HepG2 (cell line): Measurements from ENCODE around the gene HDAC5. TPM values are rescaled to one million over a fixed set of nuclear protein-coding genes. Genes with fewer than 3 reads are reported as not detected.

Source experiments
- AGO1 ChIP-seq: fragments of 200-400 bp; formaldehyde crosslinking; IDR thresholded peaks from 2 replicates; pipeline ENCODE4 v1.6.1; 2017; ENCODE audit warnings: mild to moderate bottlenecking, low read depth, low read length, moderate library complexity; ENCODE audit not compliant: poor library complexity, severe bottlenecking
- ATF7 ChIP-seq, 2 experiments: fragments of 450-650 bp in 1 of 2; sonication (generic) in 1 of 2; formaldehyde crosslinking in 1 of 2; IDR thresholded peaks; 2 replicates each; pipeline versions ENCODE4 v1.4.0 to v1.6.1; 2016 to 2020; ENCODE audit warnings: antibody characterized with exemption in 1 of 2, mild to moderate bottlenecking in 1 of 2, missing genetic modification reagents in 1 of 2
- KAT8 ChIP-seq: IDR thresholded peaks from 2 replicates; pipeline ENCODE4 v1.6.1; 2016; ENCODE audit warnings: missing genetic modification reagents, missing compliant biosample characterization
- KDM4B ChIP-seq: sonication (generic); formaldehyde crosslinking; IDR thresholded peaks from 2 replicates; pipeline ENCODE4 v1.4.0; 2020; ENCODE audit warnings: missing genetic modification reagents
- KLF6 ChIP-seq: IDR thresholded peaks from 2 replicates; pipeline ENCODE4 v1.8.0; 2016; ENCODE audit warnings: missing biosample characterization, missing genetic modification reagents
- NFYC ChIP-seq: IDR thresholded peaks from 2 replicates; pipeline ENCODE4 v1.6.1; 2016; ENCODE audit warnings: missing genetic modification reagents, missing compliant biosample characterization
- PTBP1 ChIP-seq: fragments of 200-400 bp; formaldehyde crosslinking; IDR thresholded peaks from 2 replicates; pipeline ENCODE4 v1.6.1; 2018; ENCODE audit warnings: low read length, low read depth; ENCODE audit not compliant: poor library complexity, severe bottlenecking
- REPIN1 ChIP-seq: sonication (generic); formaldehyde crosslinking; IDR thresholded peaks from 2 replicates; pipeline ENCODE4 v1.8.0; 2022; ENCODE audit warnings: missing genetic modification reagents, low read depth, mild to moderate bottlenecking, borderline replicate concordance
- SP2 ChIP-seq: sonication (generic); formaldehyde crosslinking; IDR thresholded peaks from 2 replicates; pipeline ENCODE4 v1.5.1; 2020; ENCODE audit warnings: mild to moderate bottlenecking, missing genetic modification reagents
- THAP11 ChIP-seq: IDR thresholded peaks from 2 replicates; pipeline ENCODE4 v1.6.1; 2016; ENCODE audit warnings: missing biosample characterization, missing genetic modification reagents
- ZNF121 ChIP-seq: sonication (generic); formaldehyde crosslinking; IDR thresholded peaks from 2 replicates; pipeline ENCODE4 v1.5.0; 2020; ENCODE audit warnings: mild to moderate bottlenecking, missing genetic modification reagents
- ZNF205 ChIP-seq: IDR thresholded peaks from 2 replicates; pipeline ENCODE4 v1.6.1; 2018; ENCODE audit warnings: missing biosample characterization, missing genetic modification reagents
- ZNF292 ChIP-seq: sonication (generic); formaldehyde crosslinking; IDR thresholded peaks from 2 replicates; pipeline ENCODE4 v1.8.1; 2022; ENCODE audit warnings: mild to moderate bottlenecking, low read depth, missing genetic modification reagents, borderline replicate concordance
- ZNF552 ChIP-seq: sonication (generic); formaldehyde crosslinking; IDR thresholded peaks from 2 replicates; pipeline ENCODE4 v1.9.0; 2022; ENCODE audit warnings: missing genetic modification reagents, mild to moderate bottlenecking, borderline replicate concordance
- ZNF749 ChIP-seq: sonication (generic); formaldehyde crosslinking; IDR thresholded peaks from 2 replicates; pipeline ENCODE4 v1.8.0; 2022; ENCODE audit warnings: mild to moderate bottlenecking, missing genetic modification reagents, moderate library complexity, borderline replicate concordance
- ZSCAN22 ChIP-seq: sonication (generic); formaldehyde crosslinking; IDR thresholded peaks from 2 replicates; pipeline ENCODE4 v1.4.0; 2020; ENCODE audit warnings: mild to moderate bottlenecking, missing genetic modification reagents
- polyA plus RNA-seq, 8 experiments: library from polyadenylated mRNA; depleted of rRNA in 3 of 8; stranded (reverse) in 7 of 8; unstranded in 1 of 8; fragments of >200 nt; fragmentation: Illumina TruSeq in 4 of 8; extraction: Trizol in 4 of 8; gene quantifications; 2 replicates each; pipeline versions ENCODE4 v1.2.1 to v1.2.3, GENCODE V29; 2011 to 2016; ENCODE audit warnings: low read depth in 4 of 8, missing spikeins in 1 of 8, mixed read lengths in 1 of 8; ENCODE audit not compliant: insufficient read depth in 1 of 8
- total RNA-seq, 5 experiments: library from RNA; depleted of rRNA; stranded (reverse); fragments of >200 nt; fragmentation: Illumina TruSeq; extraction: Trizol; gene quantifications; 2 replicates each; pipeline ENCODE4 v1.2.3, GENCODE V29; 2016; ENCODE audit warnings: low read depth in 1 of 5
- TF ChIP-seq, protein P1 (sequence below), 2 experiments: sonication (generic) in 1 of 2; formaldehyde crosslinking in 1 of 2; IDR thresholded peaks; 2 replicates each; pipeline versions ENCODE4 v1.4.0 to v1.6.1; 2018 to 2020; ENCODE audit warnings: missing genetic modification reagents in 2 of 2, borderline replicate concordance in 1 of 2, low read depth in 1 of 2, mild to moderate bottlenecking in 1 of 2, missing biosample characterization in 1 of 2
- TF ChIP-seq, protein P2 (sequence below): sonication (generic); formaldehyde crosslinking; IDR thresholded peaks from 2 replicates; pipeline ENCODE4 v1.4.0; 2020; ENCODE audit warnings: low read depth, mild to moderate bottlenecking, missing genetic modification reagents
- TF ChIP-seq, protein P3 (sequence below): sonication (generic); formaldehyde crosslinking; IDR thresholded peaks from 2 replicates; pipeline ENCODE4 v1.8.1; 2022; ENCODE audit warnings: low read depth, mild to moderate bottlenecking, missing genetic modification reagents
- TF ChIP-seq, protein P4 (sequence below): sonication (generic); formaldehyde crosslinking; IDR thresholded peaks from 2 replicates; pipeline ENCODE4 v1.4.0; 2020; ENCODE audit warnings: missing genetic modification reagents

Gene HDAC5
- total and polyA plus RNA-seq, 2 of the 13 experiments (the other 11 are each of a cell fraction or from before 2014, with no cell fraction given): 46.4 to 85.4 TPM

DNA sequence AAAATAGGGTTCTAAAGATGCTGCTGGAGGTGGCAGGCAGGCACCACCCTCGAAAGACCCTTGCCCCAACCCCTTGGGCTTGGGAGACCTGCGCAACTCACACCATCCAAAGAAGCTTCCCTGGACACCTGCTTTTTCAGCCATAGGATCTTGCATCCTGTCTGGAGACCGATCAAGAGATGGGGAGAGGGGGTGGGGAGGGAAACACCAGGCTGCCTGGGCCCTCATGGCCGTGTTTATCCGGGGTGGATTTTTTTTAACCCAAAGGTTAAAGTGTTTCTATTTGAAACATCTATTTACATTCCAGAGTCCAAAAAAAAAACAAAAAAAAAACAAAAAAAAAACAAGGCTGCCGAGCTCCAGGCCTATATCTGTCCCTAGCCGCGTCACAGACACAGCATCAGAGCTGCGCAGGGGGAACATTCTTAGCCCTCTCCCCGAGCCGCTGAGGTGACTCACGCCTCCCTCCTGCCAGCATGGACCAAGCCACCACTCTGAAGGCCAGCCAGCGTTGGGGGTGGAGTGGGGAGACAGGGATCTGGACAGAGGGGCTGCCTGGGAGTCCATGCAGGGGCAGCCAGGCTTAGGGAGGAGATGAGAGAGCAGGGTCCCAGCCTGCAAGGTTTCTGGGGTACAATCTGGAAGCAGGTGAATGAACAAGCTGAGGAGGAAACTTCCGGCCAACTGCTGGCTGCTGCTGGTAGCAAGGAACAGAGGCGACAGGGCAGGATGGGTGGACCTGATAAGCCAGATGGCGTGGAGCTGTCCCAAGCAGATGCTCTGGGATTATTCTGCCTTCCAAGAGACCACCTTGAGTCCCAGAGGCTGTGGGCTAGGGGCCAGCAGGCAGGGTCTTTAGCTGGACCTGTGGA is 14.8 kb downstream of the HDAC5 start (continued):
- TF ChIP-seq PTBP1 (peak; percentile 89), KAT8 (peak; percentile 77; the same call in 1 of the 2 replicates), ZNF552 (no peak), NFYC (no peak; the same call in 1 of the 2 replicates), ZNF749 (peak; percentile 21; the same call in 1 of the 2 replicates), SP2 (CRISPR knock-in tag) (no peak), ZNF121 (CRISPR knock-in tag) (peak; percentile 100), REPIN1 (CRISPR knock-in tag) (no peak), THAP11 (CRISPR knock-in tag) (peak; percentile 57), ATF7 (IDR thresholded peaks at IDR 0.05) (no peak), ATF7 (CRISPR knock-in tag; IDR thresholded peaks at IDR 0.05) (peak; percentile 89), ZNF205 (peak; percentile 54; the same call in 1 of the 2 replicates), KLF6 (CRISPR knock-in tag) (0 out of 2 replicates have a peak, but pooled peaks have one; percentile 39), AGO1 (peak; percentile 47), KDM4B (CRISPR knock-in tag) (no peak), ZNF292 (CRISPR knock-in tag) (peak; percentile 99), ZSCAN22 (CRISPR knock-in tag) (0 out of 2 replicates have a peak, but pooled peaks have one; percentile 70)
- TF ChIP-seq, protein P1, sequence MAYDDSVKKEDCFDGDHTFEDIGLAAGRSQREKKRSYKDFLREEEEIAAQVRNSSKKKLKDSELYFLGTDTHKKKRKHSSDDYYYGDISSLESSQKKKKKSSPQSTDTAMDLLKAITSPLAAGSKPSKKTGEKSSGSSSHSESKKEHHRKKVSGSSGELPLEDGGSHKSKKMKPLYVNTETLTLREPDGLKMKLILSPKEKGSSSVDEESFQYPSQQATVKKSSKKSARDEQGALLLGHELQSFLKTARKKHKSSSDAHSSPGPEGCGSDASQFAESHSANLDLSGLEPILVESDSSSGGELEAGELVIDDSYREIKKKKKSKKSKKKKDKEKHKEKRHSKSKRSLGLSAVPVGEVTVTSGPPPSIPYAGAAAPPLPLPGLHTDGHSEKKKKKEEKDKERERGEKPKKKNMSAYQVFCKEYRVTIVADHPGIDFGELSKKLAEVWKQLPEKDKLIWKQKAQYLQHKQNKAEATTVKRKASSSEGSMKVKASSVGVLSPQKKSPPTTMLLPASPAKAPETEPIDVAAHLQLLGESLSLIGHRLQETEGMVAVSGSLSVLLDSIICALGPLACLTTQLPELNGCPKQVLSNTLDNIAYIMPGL (CRISPR knock-in tag; IDR thresholded peaks at IDR 0.05; ENCODE audit: borderline replicate concordance in 1 of 2, low read depth in 1 of 2): peak in 1 of 2 experiments; percentile 82; a peak in 2 of 4 replicates
- TF ChIP-seq, protein P2, sequence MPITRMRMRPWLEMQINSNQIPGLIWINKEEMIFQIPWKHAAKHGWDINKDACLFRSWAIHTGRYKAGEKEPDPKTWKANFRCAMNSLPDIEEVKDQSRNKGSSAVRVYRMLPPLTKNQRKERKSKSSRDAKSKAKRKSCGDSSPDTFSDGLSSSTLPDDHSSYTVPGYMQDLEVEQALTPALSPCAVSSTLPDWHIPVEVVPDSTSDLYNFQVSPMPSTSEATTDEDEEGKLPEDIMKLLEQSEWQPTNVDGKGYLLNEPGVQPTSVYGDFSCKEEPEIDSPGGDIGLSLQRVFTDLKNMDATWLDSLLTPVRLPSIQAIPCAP: 0 out of 2 replicates have a peak, but pooled peaks have one; percentile 21
- TF ChIP-seq, protein P3, sequence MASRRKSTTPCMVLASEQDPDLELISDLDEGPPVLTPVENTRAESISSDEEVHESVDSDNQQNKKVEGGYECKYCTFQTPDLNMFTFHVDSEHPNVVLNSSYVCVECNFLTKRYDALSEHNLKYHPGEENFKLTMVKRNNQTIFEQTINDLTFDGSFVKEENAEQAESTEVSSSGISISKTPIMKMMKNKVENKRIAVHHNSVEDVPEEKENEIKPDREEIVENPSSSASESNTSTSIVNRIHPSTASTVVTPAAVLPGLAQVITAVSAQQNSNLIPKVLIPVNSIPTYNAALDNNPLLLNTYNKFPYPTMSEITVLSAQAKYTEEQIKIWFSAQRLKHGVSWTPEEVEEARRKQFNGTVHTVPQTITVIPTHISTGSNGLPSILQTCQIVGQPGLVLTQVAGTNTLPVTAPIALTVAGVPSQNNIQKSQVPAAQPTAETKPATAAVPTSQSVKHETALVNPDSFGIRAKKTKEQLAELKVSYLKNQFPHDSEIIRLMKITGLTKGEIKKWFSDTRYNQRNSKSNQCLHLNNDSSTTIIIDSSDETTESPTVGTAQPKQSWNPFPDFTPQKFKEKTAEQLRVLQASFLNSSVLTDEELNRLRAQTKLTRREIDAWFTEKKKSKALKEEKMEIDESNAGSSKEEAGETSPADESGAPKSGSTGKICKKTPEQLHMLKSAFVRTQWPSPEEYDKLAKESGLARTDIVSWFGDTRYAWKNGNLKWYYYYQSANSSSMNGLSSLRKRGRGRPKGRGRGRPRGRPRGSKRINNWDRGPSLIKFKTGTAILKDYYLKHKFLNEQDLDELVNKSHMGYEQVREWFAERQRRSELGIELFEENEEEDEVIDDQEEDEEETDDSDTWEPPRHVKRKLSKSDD (CRISPR knock-in tag): 0 out of 2 replicates have a peak, but pooled peaks have one; percentile 59
- TF ChIP-seq, protein P4, sequence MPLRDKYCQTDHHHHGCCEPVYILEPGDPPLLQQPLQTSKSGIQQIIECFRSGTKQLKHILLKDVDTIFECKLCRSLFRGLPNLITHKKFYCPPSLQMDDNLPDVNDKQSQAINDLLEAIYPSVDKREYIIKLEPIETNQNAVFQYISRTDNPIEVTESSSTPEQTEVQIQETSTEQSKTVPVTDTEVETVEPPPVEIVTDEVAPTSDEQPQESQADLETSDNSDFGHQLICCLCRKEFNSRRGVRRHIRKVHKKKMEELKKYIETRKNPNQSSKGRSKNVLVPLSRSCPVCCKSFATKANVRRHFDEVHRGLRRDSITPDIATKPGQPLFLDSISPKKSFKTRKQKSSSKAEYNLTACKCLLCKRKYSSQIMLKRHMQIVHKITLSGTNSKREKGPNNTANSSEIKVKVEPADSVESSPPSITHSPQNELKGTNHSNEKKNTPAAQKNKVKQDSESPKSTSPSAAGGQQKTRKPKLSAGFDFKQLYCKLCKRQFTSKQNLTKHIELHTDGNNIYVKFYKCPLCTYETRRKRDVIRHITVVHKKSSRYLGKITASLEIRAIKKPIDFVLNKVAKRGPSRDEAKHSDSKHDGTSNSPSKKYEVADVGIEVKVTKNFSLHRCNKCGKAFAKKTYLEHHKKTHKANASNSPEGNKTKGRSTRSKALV (CRISPR knock-in tag): peak; percentile 73
